Measurements from ENCODE around the gene PLA2G2C.

DNA sequence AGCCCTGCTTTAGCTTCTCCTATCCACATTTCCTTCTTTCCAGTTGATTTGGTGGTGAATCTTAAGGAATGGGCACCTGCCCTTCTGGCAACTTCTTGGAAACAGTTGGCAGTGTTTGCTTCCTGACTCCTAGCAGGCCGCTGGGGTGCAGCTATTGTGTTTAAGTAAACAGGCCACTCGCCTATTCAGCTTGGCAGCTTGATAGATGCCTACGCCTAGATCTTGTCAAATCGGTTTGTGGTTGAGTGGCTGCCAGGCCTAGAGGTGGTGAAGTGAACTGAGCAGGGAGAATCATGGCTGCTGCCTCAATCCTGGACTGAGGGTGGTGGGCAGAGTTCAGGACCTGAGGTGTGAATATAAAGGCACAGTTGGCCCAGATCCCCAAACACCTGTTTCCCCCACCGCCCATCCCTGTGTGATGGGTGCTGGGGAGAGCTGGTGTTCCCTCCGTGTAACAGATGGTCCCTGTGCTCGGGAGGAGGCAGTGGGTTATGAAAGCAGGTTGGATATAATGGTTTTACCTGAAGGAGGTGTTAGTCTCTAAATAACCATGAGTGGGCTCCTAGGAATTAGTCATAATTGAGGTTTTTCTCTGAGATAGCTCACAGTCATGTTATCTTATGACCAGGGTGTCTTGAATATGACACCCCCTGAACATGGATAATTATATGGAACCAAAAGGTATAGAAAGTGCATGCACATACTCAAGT lies 940 bp upstream of the PLA2G2C start:
- TF ChIP-seq CTCF (conservative IDR thresholded peaks at IDR 0.05), result no peak; the same call in 1 of the 2 replicates
- TF ChIP-seq ZFX (IDR thresholded peaks at IDR 0.05), result no peak
